K562 (cell line): ENCODE results near the gene FAM234A. TPM values are rescaled to one million over a fixed set of nuclear protein-coding genes. Genes with fewer than 3 reads are reported as not detected.

Experiments
- AFF1 ChIP-seq, 2 experiments: fragments of 450-650 bp; IDR thresholded peaks; 2 replicates each; pipeline ENCODE4 v1.6.1; 2018; ENCODE audit warnings: mild to moderate bottlenecking in 2 of 2, low read depth in 1 of 2; ENCODE audit not compliant: partially characterized antibody in 2 of 2
- ATF1 ChIP-seq, 2 experiments: fragments of 450-650 bp in 1 of 2; IDR thresholded peaks; 2 replicates each; pipeline ENCODE4 v1.6.1; 2016; ENCODE audit warnings: missing compliant biosample characterization in 1 of 2, missing genetic modification characterization in 1 of 2
- ATF4 ChIP-seq: fragments of 450-650 bp; formaldehyde crosslinking; IDR thresholded peaks from 2 replicates; pipeline ENCODE4 v1.4.0; 2022; ENCODE audit warnings: mild to moderate bottlenecking, moderate library complexity
- CCNT2 ChIP-seq: IDR thresholded peaks from 2 replicates; pipeline ENCODE4 v1.6.1; 2011; ENCODE audit warnings: borderline replicate concordance, low read depth, mild to moderate bottlenecking, moderate library complexity, mixed read lengths, low read length; ENCODE audit not compliant: insufficient read length; ENCODE audit errors: extremely low read depth
- DLX4 ChIP-seq: fragments of 250-450 bp; sonication (Bioruptor Pico); IDR thresholded peaks from 2 replicates; pipeline ENCODE4 v1.6.1; 2021; ENCODE audit warnings: mild to moderate bottlenecking
- FOXJ2 ChIP-seq: fragments of 200-800 bp; sonication (Bioruptor generic); IDR thresholded peaks from 2 replicates; pipeline ENCODE4 v1.6.1; 2016; ENCODE audit warnings: missing genetic modification characterization, missing compliant biosample characterization
- FOXM1 ChIP-seq, 2 experiments: fragments of 450-650 bp in 1 of 2; sonication (generic) in 1 of 2; formaldehyde crosslinking in 1 of 2; IDR thresholded peaks; 2 replicates each; pipeline versions ENCODE4 v1.6.1 to v1.9.0; 2017 to 2022; ENCODE audit warnings: low read depth in 2 of 2, mild to moderate bottlenecking in 2 of 2, missing genetic modification reagents in 1 of 2, moderate library complexity in 1 of 2
- MAFF ChIP-seq: IDR thresholded peaks from 2 replicates; pipeline ENCODE4 v1.6.1; 2012; ENCODE audit warnings: low read length, improper control_type of control experiment
- MAX ChIP-seq: sonication (generic); formaldehyde crosslinking; IDR thresholded peaks from 2 replicates; pipeline ENCODE4 v1.9.0; 2022; ENCODE audit warnings: mild to moderate bottlenecking, missing genetic modification reagents
- MEIS2 ChIP-seq: fragments of 450-650 bp; IDR thresholded peaks from 2 replicates; pipeline ENCODE4 v1.6.1; 2014; ENCODE audit warnings: mild to moderate bottlenecking; ENCODE audit not compliant: partially characterized antibody
- MNT ChIP-seq, 2 experiments: fragments of 450-650 bp; conservative IDR thresholded peaks; 2 replicates each; pipeline ENCODE4 v1.6.1; 2017; ENCODE audit warnings: mild to moderate bottlenecking in 2 of 2, moderate library complexity in 2 of 2
- NCOA1 ChIP-seq: fragments of 450-650 bp; IDR thresholded peaks from 2 replicates; pipeline ENCODE4 v1.6.1; 2016; ENCODE audit warnings: low read depth
- NFE2 ChIP-seq: IDR thresholded peaks from 2 replicates; pipeline ENCODE4 v1.6.1; 2014; ENCODE audit warnings: antibody characterized with exemption, low read depth
- POLR2A ChIP-seq: fragments of 450-650 bp; conservative IDR thresholded peaks from 2 replicates; pipeline ENCODE4 v1.6.1; 2016
- VEZF1 ChIP-seq: fragments of 200-800 bp; sonication (Bioruptor generic); IDR thresholded peaks from 2 replicates; pipeline ENCODE4 v1.6.1; 2017; ENCODE audit warnings: missing genetic modification characterization, missing compliant biosample characterization
- ZNF174 ChIP-seq: fragments of 250-450 bp; sonication (Bioruptor Pico); IDR thresholded peaks from 2 replicates; pipeline ENCODE4 v1.4.0; 2020; ENCODE audit warnings: mild to moderate bottlenecking
- polyA plus RNA-seq, 8 experiments: library from polyadenylated mRNA; depleted of rRNA in 4 of 8; stranded (reverse) in 5 of 8; unstranded in 3 of 8; fragments of >200 nt; fragmentation: Nextera tagmentation in 2 of 8; fragmentation: Illumina TruSeq in 1 of 8; extraction: Ambion mirVana in 2 of 8; extraction: Trizol in 1 of 8; gene quantifications; 2 replicates each; pipeline versions ENCODE4 v1.2.1 to v1.2.3, GENCODE V29; 2011 to 2014; ENCODE audit warnings: inconsistent platforms in 1 of 8, missing spikeins in 1 of 8
- total RNA-seq, 7 experiments: library from RNA; depleted of rRNA in 6 of 7; stranded (reverse); fragments of >200 nt in 6 of 7; fragmentation: Illumina TruSeq in 2 of 7; extraction: Trizol in 2 of 7; gene quantifications; 2 replicates each; pipeline versions ENCODE4 v1.2.1 to v1.2.3, GENCODE V29; 2011 to 2021; ENCODE audit warnings: low replicate concordance in 1 of 7

FAM234A gene
- total and polyA plus RNA-seq, 9 of the 15 experiments (the other 6 are each of a cell fraction or from before 2014, with no cell fraction given): 1.0 to 47.9 (median 15.0) TPM

GRCh38 chr16:234468-235305 is at the start of gene FAM234A (continued):
- 0 out of 2 replicates have a peak, but pooled peaks have one; percentile 32 for TF ChIP-seq ATF4
- no peak for TF ChIP-seq NFE2
- TF ChIP-seq AFF1 (IDR thresholded peaks at IDR 0.05; ENCODE audit: low read depth in 1 of 2, partially characterized antibody in 2 of 2): peak; percentile 27 to 53
- TF ChIP-seq VEZF1 (CRISPR knock-in tag): peak; percentile 88
- TF ChIP-seq ZNF174 (CRISPR knock-in tag): no peak
- no peak for TF ChIP-seq ATF1 (CRISPR knock-in tag; IDR thresholded peaks at IDR 0.05)
- TF ChIP-seq ATF1 (tag; IDR thresholded peaks at IDR 0.05): peak; percentile 94
- peak; percentile 46; the same call in 1 of the 2 replicates for TF ChIP-seq NCOA1
- TF ChIP-seq MAX (CRISPR knock-in tag): peak; percentile 70
- TF ChIP-seq MNT (conservative IDR thresholded peaks at IDR 0.05): peak; percentile 72 to 89
- TF ChIP-seq POLR2A: peak; percentile 84
- peak; percentile 71; the same call in 1 of the 2 replicates for TF ChIP-seq FOXJ2 (tag)
- TF ChIP-seq FOXM1 (IDR thresholded peaks at IDR 0.05; ENCODE audit: low read depth): no peak
- peak; percentile 90; the same call in 1 of the 2 replicates for TF ChIP-seq FOXM1 (CRISPR knock-in tag; IDR thresholded peaks at IDR 0.05; ENCODE audit: low read depth)
- no peak for TF ChIP-seq DLX4
- TF ChIP-seq MAFF: no peak
- TF ChIP-seq CCNT2: peak; percentile 76
- peak; percentile 13 for TF ChIP-seq MEIS2
